HG02938 (cell line): ENCODE data around the gene POLR1A.

Source experiments
- ATAC-seq: cut with Tn5 transposase; IDR thresholded peaks from one replicate; pipeline ENCODE4 v1.9.1; 2021; ENCODE audit warnings: mild to moderate bottlenecking, moderate library complexity; ENCODE audit not compliant: unreplicated experiment

The POLR1A gene

DNA sequence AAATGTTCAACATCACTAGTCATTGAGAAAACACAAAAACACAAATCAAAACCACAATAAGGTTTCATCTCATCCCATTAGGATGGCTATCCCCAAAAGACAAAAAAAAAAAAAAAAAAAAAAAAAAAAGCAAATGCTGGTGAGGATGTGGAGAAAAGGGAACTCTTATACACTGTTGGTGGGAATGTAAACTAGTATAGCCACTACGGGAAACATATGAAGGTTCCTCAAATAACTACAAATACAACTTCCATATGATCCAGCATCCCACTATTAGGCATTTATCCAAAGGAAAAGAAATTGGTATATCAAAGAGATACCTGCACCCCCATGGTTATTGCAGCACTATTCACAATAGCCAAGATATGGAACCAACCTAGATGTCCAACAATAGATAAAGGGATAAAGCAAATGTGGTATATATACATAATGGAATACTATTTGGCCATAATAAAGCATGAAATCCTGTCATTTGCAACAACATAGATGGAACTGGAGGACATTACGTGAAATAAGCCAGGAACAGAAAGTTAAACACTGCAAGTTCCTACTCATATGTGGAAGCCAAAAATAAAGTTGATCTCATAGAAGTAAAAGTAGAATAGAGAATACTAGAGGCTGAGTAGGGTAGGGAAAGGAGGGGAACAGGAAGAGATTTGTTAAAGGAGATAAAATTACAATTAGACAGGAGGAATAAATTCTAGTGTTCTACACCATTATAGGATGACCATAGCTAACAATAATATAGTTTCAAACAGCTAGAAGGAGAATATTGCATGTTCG, 8.4 kb downstream of the POLR1A start:
- ATAC-seq, result no peak

DNA sequence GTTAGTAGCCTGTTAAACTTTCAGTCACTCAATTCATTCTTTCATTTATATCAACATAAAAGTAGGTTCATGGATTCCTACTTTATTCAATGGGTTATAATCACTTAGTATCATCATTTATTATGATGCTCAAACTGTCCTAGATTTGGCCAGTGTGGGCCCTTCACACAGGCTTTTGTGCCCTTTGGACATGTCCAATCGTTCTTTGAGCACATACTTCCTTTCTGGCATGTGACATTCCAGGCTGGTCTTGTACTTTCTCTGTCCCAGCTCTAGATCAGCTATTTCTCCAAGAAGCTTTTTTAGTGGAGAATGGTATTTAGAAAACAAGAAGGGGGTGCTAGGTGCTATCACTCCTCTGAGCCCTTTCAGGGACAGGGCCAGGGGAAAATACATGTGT, 11.5 kb downstream of the POLR1A start:
- ATAC-seq, result no peak

DNA sequence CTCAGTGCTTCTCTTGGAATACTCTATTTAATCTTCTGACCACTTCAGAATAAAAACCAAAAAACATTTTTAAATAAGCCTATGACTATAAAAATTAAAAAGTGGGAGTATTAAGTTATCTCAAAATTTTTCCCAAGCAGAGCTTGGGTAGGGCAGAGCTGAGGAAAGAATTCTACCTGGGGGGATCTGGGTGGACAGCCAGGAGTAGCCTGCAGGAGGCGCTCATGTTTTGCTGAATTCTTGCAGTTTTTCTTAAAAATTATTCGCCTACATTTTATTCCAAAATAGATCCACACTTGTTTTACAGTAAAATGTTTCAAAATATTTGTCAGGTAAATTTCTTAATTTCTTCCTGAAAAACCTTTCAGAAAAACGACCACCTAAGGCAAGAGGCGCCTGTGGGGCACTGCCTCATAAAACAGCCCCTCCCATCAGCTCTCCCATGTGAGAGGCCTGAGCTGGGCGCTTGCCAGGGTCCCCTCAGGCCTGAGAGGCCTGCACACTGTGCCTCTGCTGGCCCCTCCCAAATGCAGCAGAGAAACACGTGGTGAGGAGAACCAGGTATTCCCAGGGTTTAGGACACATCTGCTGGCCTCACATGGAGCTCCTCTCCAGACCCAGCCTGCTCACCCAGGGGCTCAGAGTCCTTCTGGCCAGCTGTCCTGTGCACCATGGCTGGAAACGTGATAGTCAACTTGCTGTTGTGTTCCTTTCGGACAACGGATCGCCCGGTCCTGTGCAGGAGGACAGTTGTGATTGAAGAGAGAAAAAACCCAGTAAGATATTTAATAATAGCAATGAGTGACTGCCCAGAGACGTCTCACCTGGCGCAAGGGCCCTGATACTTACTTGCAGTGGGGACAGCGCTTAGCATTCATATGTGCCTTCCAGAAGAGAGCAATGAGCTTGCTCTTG, 17.5 kb downstream of the POLR1A start:
- no peak for ATAC-seq

DNA sequence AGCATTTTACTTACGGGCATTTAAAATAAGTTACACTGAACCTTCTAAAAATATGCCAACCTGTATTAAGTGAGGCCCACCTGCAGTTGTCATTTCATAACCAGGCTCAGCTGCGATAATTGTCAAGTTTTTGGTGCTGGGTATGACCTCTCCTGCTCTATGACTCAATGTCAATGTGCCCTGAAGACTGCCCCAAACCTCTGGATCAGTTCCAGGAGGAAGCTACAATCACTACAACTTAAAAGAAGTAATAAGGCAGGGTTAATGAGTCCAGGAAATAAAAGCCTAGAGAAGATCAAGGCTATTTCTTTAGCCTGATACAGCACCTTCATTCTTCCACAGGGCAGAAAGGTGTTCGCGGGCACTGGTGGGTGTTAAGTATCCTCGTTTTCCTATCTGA, 22.9 kb downstream of the POLR1A start:
- no peak for ATAC-seq

DNA sequence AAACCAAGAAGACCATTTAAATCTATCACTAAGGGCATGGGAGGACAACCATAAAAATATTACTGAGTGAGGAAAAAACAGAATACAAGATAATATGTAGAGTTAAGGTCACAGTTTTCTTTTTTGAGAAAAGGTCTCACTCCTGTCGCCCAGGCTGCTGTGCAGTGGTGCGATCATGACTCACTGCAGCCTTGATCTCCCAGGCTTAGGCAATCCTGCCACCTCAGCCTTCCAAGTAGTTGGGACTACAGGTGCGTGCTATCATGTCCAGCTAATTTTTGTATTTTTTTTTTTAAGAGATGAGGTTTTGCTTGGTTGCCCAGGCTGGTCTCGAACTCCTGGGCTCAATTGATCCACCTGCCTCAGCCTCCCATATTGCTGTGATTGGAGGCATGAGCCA, 24.0 kb downstream of the POLR1A start:
- ATAC-seq, result no peak

DNA sequence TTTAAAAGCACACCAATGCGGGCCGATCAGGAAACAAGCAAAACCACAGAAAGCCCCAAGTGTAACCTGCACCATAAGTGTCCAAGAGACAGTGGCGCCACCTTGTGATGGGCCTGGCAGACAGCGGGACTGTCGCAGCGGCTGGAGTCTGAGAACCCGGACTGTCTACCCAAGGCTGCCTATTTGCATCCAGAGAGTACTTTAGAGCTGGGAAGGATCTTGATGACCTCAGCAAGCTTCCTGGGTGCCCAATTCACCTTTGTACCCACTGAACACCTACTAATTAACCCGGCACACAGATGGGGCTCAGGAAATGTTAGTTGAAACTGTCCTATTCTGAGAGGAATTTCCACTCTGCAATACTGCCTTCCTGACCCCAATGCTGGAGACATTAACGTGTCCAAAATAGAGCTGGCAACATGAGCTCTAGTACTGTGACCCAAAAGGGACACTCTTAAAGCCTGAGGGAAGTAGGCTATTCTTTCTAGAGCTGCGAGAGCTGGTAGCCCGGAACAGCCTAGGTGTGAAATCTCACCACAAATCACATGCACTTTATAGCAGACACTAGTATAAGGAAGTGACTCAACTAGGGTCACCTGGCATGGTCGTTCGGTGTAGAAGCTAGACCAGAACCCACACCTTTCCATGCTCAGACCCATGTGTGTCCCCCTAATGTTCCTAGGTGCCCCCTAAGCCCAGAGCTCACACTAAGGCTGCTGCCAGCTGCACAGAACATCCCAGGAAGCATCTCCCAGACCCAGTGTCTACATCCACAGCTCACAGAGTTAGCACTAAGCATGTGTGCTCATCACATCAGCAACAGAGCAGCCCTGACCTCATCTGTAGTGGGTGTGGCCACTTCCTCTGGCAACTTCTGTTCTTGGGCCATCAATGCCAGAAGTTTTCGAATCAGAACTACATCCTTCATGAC, 25.4 kb downstream of the POLR1A start:
- ATAC-seq, result peak; percentile 76

DNA sequence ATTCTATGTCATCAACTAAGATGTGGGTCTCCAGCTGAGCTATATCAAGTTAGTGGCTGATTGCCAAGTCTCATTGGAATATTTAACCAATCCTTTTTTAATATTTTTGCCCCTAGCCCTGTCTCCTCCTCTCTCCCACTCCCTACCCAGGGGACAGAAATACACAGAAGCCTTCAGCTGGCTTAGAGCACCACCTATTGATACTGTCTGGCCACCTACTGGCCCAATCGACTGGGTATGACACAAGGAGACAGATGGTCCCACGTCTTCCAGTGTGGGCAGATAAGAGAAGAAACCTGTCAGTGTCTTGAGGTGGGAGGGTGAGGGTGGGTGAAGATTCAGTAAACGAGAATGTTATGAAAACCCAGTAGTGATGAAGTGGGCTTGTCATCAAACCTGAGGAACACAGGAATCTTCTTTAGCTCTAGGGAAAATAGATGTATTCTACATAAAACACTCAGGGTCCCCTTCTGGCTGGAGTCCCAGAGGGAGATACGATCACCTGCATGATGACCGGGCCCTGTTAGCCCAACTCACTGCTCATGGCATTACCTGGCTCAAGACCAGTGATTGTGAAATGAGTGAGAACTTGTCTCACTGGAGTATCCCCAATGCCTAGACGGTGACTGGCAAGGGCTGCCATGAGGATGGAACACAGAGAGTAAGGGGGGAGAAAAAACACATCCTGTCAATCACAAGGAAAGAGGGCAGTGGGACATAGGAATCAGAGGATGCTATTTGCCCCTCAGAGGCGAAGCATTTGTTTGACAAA, 26.7 kb downstream of the POLR1A start:
- ATAC-seq, result no peak

DNA sequence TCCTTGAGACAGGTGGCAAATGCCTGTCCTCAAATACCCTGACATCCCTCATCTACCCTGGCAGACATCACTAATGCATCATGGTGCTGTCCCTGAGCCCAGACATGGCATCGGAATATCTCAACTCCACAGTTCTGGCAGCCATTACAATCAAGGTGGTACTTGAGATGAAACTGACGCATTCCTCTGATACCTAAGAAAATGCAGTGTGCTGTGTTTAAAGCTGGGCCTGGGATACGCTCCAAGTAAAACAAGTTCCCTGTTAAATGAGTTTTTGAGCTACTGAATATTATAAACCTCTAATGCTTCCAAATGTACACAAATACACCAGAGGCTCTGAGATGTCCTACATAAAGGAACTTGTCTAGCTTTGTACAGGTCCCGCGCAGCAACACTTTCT, 29.8 kb downstream of the POLR1A start:
- no peak for ATAC-seq

DNA sequence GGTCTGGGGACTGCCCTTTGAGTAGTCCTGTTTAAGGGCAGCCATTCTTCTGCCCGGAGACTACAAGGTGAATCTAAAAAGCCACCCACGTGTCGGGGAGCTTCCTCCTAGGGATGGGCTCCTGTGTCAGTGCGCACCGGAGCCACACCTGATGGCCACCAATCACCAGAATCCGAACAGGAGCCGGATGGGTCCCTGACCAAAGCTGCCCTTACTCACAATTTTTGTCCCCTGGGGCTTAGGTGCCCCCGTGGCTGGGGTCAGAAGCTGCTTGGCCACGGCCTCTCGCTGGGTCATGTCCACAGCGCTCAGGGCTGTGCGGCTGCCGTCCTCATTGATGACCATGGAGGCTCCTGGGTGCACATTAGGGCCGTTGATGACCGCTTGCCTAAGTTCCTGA, 30.9 kb downstream of the POLR1A start:
- ATAC-seq, result no peak

DNA sequence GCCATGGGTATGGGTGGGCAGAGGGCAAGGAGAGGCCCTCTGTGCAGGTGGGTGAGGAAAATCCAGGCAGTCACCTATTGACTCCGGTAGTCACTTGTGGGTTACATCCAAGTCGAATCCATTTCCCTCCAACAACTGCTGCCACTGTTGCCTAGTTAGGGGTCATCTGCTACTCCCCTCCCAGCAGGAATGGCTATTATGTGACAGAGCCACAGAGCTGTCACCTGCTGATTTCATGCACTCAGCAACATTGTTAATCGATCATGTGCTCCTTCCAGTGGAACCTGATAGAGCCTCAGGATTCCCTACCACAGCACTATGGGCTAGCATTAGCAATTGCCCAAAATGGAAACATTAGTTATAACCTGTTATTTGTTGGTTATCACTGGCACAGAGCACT, 31.4 kb downstream of the POLR1A start:
- no peak for ATAC-seq

DNA sequence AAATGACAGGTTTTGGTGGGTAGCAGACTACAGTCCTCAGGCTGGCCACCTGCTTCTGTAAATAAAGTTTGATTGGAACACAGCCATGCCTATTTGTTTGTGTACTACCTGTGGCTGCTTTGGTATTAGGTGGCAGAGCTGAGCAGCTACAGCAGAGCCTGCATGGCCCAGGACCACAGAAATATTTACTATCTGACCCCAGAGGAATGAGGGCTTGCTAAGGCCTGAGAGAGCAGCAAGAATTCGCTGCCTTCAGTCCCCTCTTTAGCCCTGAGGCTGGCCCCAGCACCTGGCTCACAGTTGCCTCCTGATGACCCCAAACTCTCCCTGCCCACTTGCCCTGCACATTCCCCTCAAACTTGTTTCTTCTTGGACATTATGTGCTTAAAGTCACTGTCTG, 32.5 kb downstream of the POLR1A start:
- no peak for ATAC-seq

DNA sequence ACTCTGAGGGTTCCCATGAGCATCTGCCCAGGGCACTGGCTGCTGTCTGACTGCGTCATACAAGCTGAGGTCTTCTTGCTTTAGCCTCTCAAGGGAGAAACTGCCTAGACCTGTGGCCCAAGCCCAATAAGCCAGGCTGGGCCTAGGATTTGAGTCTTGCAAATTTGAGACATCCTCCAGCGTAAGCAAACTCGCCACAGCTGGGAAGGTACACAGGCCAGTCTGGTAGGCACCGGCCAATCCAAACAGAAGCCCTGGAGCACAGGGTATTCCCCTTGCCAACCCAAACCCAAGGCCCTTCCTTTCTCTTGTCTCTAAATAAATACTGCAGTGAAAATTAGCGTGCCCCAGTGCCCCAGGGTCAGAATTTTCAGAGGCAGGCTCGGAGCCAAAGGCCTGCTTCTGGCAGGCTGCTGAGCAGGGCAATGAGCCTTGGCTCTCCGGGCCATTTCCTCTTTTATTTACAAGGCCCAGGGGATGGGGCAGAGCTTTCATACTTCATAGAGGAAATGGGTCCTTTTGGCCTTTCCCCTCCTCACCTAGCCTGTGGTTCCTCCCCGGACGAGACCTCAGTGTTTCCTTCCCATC, 33.3 kb downstream of the POLR1A start:
- ATAC-seq, result no peak

DNA sequence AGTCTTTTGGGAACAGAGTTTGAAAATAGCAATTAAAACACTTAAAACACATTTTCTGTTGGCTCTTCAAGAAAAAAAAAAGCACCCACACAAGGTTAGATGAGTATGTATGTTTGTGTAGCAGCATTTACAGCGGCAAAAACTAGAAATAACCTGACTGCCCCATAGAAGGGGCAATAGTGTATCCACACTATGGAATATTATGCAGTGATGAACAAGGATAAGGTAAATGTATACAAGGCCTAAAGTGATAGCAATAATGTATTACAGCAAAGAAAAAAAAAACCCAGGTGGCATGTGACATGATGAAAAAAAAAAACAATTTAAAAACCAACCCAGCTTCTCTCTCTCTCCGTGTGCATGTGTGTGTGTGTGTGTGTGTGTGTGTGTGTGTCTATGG, 34.8 kb downstream of the POLR1A start:
- no peak for ATAC-seq

DNA sequence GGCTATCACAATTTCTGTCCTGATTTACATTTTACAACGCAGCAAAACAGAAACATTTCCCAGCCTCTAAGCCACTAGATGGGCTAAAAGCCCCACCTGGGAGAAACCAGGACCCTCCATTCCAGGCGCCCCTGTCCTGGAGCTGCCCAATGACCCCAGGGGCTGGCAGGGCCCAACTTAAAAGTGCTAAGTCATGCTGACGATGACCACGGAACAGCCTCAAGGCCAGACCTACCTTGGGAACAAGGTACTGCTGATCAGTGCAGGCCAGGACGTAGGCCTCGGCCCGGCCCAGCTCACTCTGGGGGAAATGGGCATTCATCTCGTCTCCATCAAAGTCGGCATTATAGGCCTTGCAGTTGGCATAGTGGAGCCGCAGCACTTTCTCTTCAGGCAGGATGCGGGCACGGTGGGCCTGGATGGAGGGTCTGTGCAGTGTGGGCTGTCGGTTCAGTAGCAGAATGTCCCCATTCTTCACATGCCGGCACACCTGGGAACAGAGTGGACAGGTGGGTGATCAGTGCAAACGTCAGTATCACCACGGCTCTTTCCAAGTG, 35.8 kb downstream of the POLR1A start:
- ATAC-seq, result no peak

DNA sequence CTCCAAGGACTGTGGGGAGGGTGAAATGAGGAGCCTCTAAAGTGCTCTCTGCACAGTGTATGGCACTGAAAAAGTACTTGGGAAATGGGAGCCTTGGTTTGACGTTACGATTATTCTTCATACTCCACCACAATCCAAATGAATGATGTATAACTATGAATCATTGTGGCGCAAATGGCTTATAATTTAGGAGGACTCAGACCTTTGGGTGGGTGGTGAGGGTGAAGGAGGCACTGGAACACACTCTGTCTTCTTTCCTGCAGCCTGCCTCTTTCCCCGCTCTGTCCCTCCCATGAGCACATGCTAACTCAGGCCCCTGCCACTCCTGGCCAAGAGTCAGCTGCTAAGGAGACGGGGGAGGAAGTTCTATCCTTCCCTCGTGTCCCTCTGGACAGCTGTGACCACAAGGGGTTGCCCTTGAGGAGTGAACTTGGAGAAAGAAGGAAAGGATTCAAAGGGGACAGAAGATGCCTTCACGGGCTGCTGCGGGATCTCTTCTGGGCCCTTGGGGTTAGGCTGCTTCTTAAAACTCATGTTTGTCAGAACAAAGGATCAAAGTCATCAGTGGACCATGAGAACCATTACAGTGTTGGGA, 36.5 kb downstream of the POLR1A start:
- no peak for ATAC-seq

DNA sequence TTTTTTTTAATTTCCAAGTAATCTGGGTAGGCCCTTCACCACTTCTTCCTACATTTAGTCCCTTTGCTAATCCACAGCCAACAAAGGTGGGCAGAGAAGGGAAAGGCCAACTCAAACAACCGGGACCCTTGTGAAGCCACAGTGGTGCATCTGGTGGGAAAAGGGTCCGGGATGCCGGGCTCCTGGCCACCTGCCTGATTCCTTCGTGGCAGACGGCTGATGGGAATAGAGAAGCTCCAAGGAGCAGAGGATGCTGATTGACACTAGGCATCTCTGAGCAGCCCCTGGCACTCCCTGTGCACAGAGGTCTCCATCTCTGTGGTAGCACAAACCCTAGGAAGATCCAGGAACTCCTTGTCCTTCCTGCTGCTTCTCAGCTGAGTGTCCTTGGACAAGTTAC, 37.0 kb downstream of the POLR1A start:
- ATAC-seq, result no peak

DNA sequence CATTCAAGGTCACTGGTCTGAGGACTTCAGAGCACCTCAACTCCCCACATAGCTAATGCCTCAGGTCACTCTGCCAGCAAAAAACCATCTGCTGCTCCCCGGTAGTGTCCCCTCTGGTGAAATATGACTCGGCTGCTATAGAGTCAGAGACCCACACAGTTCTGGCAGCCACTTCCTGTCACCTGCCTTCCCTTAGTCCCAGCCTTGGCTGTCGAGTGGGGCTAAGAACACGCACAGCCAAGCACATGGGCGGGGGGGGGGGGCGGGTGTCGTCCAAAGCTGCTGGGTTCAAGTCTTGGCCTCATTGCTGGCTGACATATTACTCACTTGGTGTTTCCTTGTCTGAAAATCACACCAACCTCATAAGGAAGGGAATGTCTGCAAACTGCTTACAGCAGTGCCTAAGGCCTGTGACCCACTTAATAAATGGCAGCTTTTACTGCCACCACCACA, 37.5 kb downstream of the POLR1A start:
- peak; percentile 43 for ATAC-seq

DNA sequence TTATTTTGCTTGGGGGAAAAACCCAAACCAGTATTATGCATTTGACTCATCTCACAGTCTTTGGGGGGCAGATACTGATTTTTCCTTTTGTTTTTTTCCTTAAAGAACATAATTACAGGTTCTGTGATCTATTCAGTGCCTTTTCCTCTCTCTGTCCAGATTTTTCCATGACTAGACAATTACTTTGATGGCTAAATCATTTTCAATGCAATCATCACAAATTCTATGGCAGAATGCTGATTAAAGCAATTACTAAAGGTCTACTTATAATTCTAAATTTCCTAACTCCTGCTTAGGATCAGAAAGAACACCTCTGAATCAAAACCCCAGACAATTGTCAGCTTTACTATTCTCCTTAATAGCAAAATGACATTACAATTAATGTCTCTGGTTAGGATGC, 38.8 kb downstream of the POLR1A start:
- ATAC-seq, result no peak

DNA sequence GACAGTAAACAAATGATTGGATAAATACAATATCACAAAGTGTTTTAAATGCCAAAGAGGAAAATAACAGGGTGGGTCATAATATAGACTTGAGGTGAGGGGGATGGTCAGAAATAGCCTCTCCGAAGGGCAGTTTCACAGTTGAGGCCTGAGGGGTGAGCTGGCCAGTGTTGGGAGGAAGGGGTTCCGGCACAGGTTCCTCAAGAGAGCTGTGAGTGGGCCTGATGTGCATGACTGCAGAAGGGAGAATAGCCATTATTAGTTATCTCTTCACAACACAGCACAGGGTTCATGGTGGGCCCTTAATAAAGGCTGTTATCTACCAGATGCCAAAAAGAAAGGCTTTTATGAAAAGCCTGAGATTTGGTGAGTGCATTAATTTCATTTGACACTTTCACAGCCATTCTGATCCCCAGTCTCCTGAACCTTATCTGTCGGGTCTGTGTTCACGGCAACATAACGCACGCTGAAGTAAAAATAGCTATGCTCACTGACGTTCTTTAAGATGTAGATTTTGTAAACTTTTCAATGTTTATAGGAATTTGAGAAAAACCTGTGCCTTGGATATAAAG, 39.6 kb downstream of the POLR1A start:
- ATAC-seq, result no peak
